Measurements from ENCODE around the gene RTL1.

RTL1 gene

DNA sequence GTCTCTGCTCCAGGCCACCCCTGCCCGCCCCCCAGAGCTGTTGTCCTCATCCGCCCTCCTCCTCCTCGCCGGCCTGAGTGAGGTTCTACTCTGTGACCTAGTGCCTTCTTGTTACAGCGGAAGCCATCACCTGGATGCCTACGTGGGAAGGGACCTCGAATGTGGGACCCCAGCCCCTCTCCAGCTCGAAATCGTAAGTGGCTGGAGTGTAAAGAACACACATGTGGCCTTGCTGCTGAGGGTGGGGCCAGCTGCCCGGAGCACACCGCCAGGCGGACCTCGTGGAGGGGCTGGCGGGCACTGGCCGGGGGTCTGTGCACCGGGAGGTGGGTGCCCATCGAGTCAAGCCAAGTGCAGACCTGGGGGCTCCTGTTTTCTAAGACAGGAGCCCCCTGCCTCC is 58.2 kb downstream of the RTL1 start:
- no peak for DNase-seq

DNA sequence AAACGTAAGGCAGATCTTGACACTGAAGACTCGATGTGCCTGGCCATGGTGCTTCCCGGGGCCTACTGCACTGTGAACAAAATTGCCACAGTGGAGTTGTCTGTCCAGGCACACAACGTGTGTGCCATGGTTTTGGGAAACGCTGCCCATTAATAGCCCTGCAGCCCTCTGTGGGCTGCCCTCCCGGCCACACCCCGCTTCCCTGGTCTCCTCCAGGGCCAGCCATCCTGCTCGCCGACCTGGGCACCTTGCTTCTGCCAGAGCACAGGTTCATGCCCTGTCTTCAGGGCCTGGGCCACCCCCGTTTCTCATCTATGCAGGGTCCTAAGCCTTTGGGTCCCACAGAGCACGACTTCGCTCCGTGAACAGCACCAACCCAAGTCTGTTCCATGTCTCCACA is 58.7 kb downstream of the RTL1 start:
- DNase-seq: no peak

GRCh38 chr14:100844421-100844820 is 59.1 kb downstream of the RTL1 start:
- DNase-seq: no peak

GRCh38 chr14:100844082-100844408 is 59.5 kb downstream of the RTL1 start:
- DNase-seq: no peak

- no peak for DNase-seq
These were observed 60.7 kb downstream of the RTL1 start for GRCh38 chr14:100842799-100843198.

DNA sequence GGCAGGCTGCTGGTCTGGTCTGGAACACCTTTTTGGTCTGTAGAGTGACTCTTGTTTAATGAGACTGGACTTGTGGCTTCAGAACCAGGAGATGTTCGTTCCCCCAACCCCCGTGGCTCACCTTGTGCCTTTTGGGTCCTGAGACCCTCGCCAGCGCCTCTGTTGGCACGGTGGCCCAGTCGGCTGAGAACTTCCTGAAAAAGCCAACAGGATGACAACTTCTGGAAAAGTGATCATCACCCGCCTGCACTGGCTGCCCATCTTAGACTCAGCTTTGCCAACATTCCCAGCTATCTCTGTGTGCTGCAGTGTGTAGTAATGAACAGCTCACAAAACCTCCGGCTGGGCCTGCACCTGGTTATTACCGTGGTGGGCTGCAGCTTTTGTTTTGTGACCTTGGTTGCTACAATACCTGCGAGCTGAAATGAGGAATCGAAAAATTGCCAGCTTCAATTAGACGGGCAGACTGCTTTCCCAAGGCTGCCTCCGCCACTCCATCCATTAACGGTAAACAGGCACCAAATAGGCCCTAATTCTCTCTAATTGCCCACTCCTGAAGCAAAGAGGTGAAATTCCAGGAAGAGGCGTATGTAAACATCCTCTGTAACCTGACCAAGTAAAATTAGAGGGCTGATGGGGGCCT is 61.6 kb downstream of the RTL1 start:
- no peak for DNase-seq

DNA sequence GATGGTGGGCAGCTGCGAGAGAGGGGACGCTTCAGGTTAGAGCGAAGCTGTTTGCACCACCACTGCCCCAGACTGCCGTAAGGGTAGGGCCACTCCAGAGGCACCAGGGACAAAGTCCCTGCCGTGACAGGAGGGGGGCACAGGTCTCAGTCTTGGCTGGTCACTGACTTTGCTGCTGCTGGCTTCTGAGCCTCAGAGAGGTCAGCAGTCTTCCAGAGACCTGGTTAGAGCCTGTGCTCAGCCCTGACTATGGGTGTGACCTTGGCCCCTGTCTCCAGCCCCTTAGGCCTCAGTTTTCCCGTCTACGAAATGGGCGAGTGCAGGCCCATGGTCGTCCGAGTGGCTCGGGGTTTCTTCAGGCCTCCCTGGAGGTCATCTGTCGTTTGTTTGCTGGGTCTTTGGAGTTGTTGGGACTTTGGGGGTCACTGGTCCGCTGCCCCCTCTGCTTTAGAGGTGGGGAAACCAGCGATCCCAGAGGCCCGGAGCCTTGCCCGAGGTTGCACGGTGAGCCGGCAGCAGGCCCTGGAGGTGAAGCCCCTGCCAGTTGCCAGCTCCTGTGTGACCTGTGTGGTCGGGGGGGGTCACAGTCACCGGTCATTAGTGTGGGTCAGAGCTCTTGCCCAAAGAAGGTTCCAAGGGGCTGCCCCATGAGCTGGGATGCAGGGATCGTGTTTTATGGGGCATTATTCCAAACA is 62.3 kb downstream of the RTL1 start:
- no peak for DNase-seq

DNA sequence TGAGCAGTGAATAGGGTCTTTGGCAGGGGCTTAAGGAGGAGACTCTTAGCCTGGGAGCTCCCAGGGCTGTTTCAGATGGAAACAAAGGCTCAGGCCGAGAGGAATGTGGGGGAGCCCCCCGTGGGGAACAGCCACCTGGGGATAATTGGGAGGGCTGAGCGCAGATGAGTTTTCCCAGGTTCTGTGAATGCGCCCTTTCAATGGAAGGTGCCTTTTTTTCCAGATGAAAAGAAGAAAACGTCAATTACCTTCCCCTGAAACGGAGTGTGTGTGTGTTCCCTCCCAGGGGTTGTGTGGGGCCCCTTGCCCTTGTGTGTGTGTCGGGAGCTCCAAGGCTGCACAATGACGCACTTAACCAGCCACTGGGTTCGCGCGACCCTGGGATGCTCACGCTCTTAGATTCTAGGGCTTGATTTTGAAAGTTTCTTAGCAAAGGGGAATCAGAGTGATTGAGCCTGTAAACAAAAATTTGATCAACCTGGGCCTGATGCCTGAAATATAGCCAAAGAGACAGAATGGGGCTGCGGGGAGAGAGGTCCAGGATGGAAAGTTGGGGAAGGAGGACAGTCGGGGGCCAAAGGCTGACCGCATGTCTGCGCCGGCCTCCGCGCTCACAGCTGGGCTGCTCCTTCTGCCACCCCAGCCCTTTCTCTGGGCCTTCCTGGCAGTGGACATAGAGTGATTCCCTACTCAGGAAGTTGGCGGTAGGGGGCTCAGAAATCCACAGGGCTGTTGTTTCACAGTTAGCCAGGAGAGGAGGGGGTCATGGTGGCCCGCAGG is 63.0 kb downstream of the RTL1 start:
- DNase-seq: no peak

DNA sequence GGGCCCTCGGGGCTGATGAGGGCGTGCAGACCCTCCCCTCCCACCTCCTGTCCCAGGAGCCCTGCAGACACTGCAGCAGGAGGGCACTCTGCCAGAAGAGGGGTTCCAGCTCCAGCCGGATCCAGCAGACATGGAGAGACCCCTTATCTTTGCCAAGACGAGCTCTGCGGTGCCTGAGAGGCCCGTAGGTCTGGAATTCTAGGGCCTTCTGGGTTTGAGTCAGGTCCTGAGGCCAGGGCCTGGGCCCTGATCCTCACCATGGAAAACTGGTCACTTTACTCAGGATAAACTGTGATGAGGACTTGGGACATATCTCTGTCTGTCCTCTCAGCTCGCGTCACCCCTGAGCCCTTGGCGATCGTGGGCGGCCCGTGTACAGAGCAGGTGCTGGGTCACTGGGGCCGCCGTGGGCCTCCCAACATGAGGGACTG is 63.8 kb downstream of the RTL1 start:
- no peak for DNase-seq

GRCh38 chr14:100839315-100839585 is 64.3 kb downstream of the RTL1 start:
- DNase-seq: no peak

GRCh38 chr14:100838493-100839314 is 64.8 kb downstream of the RTL1 start:
- DNase-seq: no peak

DNA sequence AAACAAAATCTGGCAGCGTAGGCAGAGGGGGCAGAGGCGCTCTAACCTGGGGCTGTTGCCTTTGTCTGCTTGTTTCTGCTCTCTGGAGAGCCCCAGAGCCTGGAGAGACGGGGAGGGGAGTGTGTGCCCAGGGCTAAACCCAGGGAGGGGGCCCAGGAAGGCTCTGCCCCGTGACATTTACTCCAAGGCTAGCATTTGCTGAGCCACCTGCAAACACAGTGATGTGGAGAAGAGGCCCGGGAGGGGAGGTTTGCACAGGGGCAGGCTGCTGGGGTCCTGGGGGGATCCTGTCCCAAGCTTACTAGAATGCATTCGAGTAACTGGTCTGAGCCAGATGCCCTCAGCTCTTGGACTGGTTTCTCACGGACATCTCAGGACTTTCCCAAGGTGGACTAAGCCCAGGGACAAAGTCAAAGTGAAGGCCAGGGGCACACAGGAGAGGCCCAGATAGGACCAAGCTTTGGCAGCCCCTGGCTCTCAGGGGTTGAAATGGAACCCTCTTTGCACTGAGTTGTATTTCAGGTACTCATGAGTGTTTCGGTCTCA is 65.6 kb downstream of the RTL1 start:
- no peak for DNase-seq

- no peak for DNase-seq
These were observed 66.3 kb downstream of the RTL1 start for GRCh38 chr14:100836941-100837804.

- no peak for DNase-seq
These were observed 67.2 kb downstream of the RTL1 start for GRCh38 chr14:100836311-100836805.

DNA sequence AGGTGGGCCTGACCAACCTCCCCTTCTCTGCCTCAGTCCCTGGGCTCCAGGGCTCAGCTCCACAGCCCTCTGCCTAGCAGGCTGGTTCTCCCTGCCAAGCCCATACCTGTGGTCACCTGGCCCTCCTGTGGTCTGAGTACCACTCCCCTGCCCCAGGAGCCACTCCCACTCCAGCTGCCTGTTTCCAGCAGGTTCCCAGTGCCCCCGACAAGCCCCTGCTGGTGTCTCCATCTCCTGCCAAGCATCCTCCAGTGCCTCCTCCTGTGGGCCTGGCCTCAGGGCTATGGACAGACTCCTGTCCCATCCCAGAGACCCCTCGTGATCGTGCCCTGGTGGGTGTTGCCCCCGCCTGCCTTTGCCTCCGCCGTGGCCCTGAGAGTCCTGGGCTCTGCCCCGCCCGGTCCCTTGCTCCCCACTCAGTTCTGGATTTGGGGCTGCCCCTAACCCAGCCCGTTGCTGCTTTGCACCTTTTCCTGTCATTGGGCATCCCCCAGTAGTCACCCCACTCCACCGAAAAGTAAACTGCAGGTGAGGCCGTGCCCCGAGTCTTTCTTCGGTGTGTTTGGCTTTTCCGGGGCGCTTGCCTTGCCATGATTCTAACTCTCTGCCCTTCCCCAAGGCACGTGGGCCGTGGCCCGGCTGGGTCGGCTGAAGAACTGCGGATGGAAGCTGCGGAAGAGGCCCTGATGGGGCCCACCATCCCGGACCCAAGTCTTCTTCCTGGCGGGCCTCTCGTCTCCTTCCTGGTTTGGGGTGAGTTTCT is 67.8 kb downstream of the RTL1 start:
- no peak for DNase-seq

DNA sequence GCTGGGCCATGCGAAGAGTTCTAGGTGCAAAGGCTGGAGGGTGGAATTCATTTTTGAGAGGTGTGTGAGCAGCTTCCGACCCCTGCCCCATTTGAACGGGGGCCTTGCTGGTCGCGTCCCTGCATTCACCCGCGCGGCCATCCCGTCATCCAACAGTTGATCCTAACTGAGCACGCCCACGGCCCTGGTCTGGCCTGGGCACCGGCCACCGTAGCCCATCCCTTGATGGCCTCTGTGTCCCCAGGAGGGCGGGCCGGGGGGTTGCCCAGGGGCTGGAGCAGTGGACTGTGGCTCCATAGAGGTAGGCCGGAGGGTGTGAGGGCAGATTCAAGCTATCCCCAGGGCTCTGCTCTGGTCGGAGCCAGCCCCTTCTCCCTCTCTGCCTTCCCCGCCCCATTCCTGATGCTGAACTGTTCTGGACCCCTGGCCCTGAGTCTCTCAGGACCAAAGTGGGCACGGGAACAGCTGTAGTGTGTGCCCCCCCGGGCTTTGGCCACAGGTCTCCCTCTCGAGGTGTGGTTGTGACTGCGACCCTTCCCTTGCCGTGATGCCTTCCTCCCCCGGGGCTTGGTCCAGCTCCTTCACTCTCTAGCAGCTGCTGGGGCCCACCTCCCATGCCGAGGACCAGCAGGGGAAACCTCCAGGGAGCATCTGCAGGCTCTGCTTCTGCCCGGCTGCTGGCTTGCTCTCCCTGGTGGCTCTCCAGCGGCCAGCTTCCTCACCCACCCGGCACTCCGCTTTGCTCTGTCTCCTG is 68.6 kb downstream of the RTL1 start:
- no peak for DNase-seq

- DNase-seq: no peak
These were observed 69.3 kb downstream of the RTL1 start for GRCh38 chr14:100834082-100834793.

DNA sequence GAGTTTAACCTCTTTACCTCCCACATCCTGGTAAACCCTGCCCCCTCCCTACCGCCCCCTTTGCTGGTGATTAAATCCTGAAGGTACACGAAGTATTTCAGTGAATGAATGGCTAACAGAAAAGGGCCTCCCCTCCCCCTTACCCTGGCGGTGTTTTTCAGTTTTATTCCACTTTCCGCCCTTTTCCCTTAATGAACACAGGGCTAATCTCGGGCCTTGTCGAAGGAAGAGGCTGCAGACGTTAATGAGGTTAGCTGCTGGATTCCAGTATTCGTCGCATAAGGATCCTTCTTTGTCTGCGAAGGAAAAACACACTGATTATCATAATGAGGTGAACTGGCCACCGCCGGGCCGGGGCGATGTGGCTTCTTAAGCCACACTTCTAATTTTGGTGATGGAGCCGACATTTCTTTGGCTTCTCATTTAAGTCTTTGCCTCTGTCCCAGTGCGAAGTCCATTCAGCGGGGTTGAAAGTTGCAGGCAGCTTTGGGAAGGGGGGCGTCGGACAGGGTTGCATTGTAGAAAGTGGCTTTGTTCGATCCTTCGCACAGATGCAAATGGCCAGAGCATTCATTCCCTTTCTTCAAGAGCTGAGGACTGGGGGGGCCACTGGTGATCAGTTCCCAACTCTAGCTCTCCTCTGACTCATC is 71.1 kb downstream of the RTL1 start:
- no peak for DNase-seq

GRCh38 chr14:100830681-100831080 is 72.8 kb downstream of the RTL1 start:
- DNase-seq: no peak
